ENCODE measurements around the gene POLR3E.

The POLR3E gene

GRCh38 chr16:22353933-22354541 is 56.8 kb downstream of the POLR3E start:
- TF ChIP-seq, protein P1, sequence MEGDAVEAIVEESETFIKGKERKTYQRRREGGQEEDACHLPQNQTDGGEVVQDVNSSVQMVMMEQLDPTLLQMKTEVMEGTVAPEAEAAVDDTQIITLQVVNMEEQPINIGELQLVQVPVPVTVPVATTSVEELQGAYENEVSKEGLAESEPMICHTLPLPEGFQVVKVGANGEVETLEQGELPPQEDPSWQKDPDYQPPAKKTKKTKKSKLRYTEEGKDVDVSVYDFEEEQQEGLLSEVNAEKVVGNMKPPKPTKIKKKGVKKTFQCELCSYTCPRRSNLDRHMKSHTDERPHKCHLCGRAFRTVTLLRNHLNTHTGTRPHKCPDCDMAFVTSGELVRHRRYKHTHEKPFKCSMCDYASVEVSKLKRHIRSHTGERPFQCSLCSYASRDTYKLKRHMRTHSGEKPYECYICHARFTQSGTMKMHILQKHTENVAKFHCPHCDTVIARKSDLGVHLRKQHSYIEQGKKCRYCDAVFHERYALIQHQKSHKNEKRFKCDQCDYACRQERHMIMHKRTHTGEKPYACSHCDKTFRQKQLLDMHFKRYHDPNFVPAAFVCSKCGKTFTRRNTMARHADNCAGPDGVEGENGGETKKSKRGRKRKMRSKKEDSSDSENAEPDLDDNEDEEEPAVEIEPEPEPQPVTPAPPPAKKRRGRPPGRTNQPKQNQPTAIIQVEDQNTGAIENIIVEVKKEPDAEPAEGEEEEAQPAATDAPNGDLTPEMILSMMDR (IDR thresholded peaks at IDR 0.05; ENCODE audit: control insufficient read depth, extremely low read depth, insufficient read depth), result no peak
- no peak overlapping the region for H3K4me3 ChIP-seq (ENCODE audit: low read depth, low read length)
- DNase-seq (ENCODE audit: low read depth), result no peak

- TF ChIP-seq, protein P1 (IDR thresholded peaks at IDR 0.05; ENCODE audit: control insufficient read depth, extremely low read depth, insufficient read depth), result no peak
- DNase-seq (ENCODE audit: low read depth), result no peak
- H3K4me3 ChIP-seq (ENCODE audit: low read depth, low read length), result no peak overlapping the region
Measured at GRCh38 chr16:22355487-22355908, 58.3 kb downstream of the POLR3E start.

DNA sequence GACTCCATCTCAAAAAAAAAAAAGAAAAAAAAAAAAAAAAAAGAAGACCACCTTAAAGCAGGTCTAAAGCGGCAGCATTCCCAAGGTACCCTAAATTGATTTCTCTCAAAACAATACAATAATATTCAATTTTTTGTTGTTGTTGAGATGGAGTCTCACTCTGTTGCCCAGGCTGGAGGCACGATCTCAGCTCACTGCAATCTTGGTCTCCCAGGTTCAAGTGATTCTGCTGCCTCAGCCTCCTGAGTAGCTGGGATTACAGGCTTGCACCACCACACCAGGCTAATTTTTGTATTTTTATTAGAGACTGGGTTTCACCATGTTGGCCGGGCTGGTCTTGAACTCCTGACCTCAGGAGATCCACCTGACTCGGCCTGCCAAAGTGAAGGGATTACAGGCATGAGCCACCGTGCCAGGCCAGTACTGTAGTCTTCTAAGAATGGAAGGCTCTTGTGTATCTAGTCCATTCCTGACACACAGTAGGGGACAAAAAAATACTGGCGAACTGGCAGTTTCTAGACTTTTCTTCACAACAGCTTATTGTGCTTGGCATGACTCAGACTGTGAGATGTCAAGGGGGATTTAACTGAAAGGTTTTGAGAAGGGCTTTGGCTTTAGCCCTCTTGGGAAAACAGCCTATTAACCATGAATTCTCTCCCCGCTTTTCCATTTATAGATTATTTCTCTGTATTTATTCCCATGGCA is 59.9 kb downstream of the POLR3E start:
- no peak overlapping the region for H3K4me3 ChIP-seq (ENCODE audit: low read depth, low read length)
- TF ChIP-seq, protein P1 (IDR thresholded peaks at IDR 0.05; ENCODE audit: control insufficient read depth, extremely low read depth, insufficient read depth), result no peak
- DNase-seq (ENCODE audit: low read depth), result no peak

DNA sequence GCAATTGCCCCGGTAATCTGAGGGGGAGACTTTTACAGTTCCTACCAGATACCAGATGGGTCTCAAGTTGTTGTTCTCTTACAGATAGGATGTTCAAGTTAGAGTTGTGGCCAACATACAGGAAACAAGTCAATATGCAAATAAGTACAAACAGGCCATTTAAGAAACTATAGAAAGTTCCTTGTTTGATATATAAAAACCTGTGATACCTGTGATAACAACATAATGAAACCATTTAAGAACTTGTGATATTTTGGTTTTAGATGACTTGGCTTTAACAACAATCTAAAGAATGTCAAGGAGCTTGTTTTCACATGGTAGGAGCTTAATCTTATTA is 60.4 kb downstream of the POLR3E start:
- no peak for DNase-seq (ENCODE audit: low read depth)
- no peak overlapping the region for H3K4me3 ChIP-seq (ENCODE audit: low read depth, low read length)
- TF ChIP-seq, protein P1 (IDR thresholded peaks at IDR 0.05; ENCODE audit: control insufficient read depth, extremely low read depth, insufficient read depth), result no peak

DNA sequence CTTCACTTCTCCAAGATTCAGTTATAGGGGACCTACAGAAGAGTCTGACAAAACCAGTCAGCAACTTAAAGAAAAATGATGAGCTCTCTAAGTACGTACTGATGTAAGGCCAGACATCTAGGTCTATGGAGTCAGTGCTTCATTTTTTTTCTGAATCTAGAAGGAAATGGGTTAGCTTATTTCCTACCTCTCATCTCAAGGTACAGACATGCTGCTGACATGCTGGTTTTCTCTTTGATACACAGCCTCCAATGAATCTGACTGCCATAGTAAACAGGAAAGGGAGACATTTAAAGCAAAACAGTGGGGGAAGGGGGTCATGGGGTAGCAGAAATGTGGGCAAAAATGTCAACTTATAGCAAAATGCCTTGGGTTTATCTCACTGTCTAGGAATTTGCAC is 60.8 kb downstream of the POLR3E start:
- TF ChIP-seq, protein P1 (IDR thresholded peaks at IDR 0.05; ENCODE audit: control insufficient read depth, extremely low read depth, insufficient read depth), result no peak
- DNase-seq (ENCODE audit: low read depth), result no peak
- no peak overlapping the region for H3K4me3 ChIP-seq (ENCODE audit: low read depth, low read length)

DNA sequence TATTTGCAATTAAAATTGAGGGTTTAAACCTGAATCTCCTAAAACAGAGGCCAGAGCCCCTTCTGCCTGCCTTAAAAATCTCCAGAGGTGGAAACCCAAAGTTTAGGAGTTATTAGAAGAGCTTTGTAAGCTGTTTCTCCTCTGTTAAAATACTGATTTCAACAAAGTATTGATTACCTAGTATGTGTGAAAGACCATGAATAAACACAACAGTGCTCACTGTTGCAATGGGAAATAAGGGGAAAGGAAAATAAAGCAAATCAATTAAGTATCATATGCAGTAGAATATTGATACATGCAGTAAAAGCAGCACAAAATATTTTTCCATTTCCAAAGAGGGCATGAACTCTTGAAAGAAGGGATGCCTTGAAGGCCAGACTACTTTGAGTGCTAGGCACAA is 62.5 kb downstream of the POLR3E start:
- TF ChIP-seq, protein P1 (IDR thresholded peaks at IDR 0.05; ENCODE audit: control insufficient read depth, extremely low read depth, insufficient read depth), result no peak
- no peak overlapping the region for H3K4me3 ChIP-seq (ENCODE audit: low read depth, low read length)
- DNase-seq (ENCODE audit: low read depth), result no peak
